GDM1 (cell line): ENCODE results near the gene RBM42.
A peak's percentile ranks its signal among the peaks of the same experiment; 100 is the strongest.
"Not testable (repeated sequence)": the region's sequence is repeated elsewhere in the genome, so short reads cannot be mapped to it uniquely, and the experiment has no call there.

ENCODE experiments used
- DNase-seq: peaks from one replicate; lab custom pipeline; 2025; lab: John Stamatoyannopoulos, UW

RBM42 gene, protein sequence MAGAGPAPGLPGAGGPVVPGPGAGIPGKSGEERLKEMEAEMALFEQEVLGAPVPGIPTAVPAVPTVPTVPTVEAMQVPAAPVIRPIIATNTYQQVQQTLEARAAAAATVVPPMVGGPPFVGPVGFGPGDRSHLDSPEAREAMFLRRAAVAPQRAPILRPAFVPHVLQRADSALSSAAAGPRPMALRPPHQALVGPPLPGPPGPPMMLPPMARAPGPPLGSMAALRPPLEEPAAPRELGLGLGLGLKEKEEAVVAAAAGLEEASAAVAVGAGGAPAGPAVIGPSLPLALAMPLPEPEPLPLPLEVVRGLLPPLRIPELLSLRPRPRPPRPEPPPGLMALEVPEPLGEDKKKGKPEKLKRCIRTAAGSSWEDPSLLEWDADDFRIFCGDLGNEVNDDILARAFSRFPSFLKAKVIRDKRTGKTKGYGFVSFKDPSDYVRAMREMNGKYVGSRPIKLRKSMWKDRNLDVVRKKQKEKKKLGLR

DNA sequence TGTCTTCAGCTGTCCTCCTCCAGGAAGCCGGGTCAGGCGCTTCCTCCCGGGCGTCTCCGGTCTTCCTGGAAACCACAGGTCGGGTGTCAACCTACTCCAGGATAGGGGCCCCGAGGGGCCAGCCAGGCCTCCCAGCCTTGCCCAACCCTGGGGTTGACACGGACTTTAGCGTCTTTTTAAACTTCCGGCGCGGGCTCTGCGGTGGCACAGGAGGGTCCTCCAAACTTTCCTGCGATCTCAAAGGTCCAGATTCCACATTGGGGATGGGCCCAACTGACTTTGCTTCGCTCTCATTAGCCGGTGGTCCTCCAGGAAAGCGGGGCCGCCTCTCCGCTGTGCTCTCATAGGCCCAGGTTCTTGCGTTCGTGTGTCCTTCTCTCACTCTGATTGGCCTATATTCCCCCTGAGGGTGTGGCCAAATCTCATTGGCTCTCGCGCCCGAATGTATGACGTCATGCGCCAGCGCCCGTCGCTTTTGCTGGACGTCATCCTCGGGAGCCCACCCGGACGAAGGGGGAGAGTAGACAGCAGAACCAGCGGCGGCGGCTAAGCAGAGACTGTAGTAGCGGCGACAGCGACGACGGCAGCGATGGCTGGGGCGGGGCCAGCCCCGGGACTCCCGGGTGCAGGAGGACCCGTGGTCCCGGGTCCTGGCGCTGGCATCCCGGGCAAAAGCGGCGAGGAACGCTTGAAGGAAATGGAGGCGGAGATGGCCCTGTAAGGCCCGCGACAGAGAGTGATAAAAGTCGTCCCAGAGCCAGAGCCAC is at the start of gene RBM42:
Gene RBM42, plus strand, starts transcription at position 472 of the 767 bp plus-strand sequence. Its CDS starts 118 bp downstream, at position 590.
- peak; percentile 99 for DNase-seq

DNA sequence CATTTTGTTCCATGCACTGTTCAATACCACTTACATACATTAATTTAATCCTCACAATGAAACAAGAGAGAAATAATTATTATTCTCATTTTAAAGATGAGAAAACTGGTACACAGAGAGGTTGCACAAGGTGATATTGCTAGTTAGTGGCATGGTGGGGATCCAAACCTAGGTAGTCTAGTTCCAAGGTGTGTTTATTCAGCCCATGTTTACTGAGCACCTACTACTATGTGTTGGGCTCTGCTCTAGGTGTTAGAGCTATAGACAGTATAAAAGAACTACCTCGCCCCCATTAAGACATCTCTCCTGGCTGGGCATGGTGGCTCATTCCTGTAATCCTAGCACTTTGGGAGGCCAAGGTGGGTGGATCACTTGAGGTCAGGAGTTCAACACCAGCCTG is 46.1 kb upstream of the RBM42 start:
- DNase-seq, result no peak

DNA sequence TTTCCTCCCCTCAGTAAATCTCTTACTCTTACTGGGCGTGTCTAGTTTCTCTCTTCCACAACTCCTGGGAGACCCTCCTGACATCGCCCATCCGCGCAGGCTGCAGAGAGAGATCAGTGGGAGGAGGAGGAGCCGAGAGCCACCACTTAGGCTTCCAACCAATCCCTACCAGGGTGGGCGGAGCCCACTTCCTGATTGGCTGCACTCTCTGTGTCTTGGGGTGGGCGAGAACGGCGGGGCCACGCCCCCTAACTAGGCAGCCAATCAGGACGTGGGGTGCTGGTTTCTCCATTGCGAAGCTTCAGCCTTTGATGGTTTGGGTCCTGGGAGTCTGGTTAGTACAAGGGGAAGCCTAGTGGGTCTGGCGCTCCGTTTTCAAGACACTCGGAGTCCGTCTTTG is 43.0 kb upstream of the RBM42 start, which contains the start of gene PMIS2:
Gene PMIS2, plus strand, starts transcription at position 326 of the 400 bp plus-strand sequence. CDS start 87 bp downstream, outside the sequence.
- no peak for DNase-seq

DNA sequence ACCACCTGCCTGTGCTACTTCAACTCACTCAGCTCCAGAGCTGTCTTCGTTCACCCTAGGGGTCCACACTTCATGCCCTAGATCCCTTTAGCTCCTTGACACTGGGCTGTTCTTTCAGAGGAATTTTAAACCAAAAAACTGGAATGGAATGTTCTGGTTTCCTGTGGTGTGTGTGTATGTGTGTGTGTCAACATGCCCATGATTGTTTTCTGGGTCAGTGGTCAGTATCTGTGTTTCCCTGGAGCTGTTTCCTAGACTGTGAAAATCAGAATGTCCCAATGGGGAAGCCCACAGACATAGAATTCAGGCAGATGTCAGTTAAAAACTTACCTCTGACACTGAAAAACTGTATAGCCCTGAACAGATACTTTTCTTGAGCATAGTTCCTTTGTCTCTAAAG is 41.5 kb upstream of the RBM42 start:
- no peak for DNase-seq

DNA sequence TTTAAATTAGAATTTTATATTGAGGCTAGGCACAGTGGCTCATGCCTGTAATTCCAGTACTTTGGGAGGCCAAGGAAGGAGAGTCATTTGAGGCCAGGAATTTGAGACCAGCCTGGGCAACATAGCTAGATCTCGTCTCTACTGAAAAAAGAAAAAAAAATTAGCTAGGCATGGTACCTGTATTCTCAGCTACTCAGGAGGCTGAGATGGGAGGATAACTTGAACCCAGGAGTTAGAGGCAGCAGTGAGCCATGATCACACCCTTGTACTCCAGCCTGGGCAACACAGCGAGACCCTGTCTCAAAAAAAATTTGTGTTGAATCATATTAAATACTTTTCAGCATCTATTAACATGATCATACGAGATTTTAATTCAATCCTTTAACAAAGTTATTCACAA is 38.0 kb upstream of the RBM42 start:
- no peak for DNase-seq

DNA sequence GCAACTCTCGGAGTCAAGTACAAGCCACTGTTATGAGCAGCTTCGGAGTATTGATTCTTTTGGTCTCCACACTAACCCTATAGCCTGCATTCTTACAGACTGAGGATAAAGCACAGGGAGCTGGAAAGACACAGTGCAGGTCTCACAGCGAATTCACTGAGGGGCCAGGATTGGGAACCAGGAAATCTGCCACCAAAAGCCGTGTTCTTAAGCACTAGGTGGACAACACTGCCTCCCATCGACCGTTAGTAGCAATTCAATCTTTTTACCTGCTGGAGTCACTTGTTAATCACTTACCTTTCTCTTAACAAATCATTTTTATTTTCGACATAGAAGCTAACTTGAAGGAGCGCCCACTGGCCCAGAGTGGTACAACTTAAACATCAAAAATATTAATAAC is 36.6 kb upstream of the RBM42 start:
- peak; percentile 9 for DNase-seq

DNA sequence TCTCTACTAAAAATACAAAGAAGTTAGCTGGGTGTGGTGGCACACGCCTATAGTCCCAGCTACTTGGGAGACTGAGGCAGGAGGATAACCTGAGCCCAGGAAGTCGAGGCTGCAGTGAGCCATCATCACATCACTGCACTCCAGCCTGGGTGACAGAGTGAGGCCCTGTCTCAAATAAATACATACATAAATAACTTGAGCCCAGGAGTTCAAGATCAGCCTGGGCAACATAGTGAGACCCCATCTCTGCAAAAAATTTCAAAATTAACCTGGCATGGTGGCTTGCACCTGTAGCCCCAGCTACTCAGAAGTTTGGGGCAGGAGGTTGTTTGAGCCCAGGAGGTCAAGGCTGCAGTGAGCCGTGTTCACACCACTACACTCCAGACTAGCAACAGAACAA is 33.8 kb upstream of the RBM42 start:
- DNase-seq, result not testable (repeated sequence)

DNA sequence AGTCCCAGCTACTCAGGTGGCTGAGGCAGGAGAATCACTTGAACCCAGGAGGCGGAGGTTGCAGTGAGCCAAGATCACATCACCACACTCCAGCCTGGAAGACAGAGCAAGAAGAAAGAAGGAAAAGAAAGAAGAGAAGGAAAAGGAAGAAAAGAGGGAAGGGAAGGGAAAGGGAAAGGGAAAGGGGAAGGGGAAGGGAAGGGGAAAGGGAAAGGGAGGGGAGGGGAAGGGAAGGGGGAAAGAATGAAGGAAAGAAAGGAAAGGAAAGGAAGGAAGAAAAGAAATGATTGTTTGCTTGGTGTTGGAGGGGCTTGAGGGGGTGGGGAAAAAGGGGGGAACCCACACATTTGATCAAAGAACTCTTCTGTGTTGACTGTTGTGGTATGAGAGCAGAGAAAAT is 32.9 kb upstream of the RBM42 start:
- DNase-seq, result no peak

DNA sequence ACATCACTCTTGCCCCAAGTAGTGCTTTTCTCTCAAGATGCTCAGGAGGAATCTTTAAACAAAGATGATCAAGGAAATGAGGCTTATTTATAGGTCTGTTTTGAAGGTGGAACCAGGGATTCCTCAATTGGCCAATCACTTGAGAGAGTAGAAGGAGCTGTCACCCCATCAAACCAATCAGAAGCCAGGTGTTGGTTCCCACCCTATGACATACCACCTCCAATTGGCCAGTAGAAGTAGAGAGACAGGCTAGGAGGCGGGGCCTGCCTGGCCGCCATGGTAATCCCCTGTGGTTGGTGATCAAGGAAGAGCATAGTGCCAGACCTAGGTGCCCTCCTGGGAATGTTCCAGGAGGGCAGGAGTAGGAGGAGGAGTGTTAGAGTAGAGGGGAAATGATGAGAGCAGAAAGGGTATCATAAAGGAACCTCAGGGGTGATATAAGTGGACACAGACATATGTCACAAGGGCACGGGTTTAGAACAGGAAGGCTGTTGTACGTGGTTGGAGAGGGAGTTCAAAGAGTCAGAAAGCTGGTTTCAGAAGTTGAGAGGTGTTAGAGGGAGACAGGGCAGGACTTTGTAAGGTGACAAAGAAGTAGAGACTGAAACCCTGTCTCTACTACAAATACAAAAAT is 32.4 kb upstream of the RBM42 start:
- no peak for DNase-seq

DNA sequence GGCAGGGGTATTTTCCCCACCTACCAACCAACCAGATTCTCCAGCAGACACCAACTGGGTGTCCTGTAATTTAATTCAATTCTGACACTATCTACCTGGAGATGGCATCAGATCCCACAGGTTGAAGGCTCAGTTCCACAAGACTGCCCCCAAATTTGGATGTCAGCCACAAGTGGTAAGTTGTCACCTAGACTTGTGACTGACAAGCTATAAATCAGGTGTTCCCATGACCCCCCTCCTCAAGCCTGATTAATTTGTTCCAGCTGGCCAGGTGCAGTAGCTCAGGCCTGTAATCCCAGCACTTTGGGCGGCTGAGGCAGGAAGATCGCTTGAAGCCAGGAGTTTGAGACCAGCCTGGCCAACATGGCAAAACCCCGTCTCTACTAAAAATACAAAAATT is 26.9 kb upstream of the RBM42 start:
- DNase-seq, result no peak

DNA sequence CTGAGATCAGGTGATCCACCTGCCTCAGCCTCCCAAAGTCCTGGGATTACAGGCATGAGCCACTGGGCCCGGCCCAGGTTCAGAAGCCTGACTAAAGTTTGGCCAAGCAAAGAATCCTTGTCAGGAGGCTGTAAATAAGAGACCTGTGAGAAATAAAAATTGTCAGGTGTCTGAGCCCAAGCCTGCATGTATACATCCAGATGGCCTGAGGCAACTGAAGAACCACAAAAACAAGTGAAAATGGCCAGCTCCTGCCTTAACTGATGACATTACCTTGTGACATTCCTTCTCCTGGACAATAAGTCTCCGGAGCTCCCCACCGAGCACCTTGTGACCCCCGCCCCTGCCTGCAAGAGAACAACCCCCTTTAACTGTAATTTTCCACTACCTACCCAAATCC is 24.4 kb upstream of the RBM42 start:
- DNase-seq, result not testable (repeated sequence)

DNA sequence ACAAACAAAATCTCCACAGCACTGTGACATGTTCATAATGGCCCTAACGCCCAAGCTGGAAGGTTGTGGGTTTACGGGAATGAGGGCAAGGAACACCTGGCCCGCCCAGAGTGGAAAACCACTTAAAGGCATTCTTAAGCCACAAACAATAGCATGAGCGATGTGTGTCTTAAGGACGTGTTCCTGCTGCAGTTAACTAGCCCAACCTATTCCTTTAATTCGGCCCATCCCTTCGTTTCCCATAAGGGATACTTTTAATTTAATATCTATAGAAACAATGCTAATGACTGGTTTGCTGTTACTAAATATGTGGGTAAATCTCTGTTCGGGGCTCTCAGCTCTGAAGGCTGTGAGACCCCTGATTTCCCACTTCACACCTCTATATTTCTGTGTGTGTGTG is 21.7 kb upstream of the RBM42 start:
- DNase-seq, result not testable (repeated sequence)

DNA sequence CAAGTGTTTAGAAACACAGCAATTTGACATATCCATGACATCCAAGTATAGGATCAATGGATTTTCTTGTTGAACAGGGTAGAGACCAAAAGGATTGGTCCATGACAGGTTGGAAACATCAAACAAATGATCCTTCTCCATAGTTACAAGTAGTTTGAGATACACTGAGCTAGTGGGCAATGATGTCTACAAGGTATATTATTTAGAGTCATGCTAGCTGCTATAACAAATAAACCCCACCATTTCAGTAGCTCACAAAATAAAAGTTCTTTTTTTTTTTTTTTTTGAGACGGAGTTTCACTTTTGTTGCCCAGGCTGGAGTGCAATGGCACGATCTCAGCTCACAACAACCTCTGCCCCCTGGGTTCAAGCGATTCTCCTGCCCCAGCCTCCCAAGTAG is 21.2 kb upstream of the RBM42 start:
- no peak for DNase-seq

DNA sequence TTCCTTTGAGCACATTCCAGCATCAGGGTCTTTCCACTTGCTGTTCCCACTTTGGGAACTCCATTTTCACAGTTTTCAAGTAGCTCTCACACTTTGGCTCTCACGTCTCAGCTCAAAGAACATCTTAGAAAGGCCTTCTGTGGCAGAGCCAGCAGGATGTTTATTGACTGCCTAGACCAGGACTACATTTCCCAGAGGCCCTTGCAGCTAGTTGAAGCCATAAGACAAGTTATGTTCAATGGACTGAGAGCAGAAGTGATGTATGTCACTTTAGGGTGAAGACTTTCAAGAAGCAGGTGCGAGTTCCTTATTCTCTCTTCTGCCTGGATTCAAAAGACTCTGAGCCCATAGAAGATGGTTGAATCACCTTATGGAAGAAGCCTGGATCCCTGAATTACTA is 20.6 kb upstream of the RBM42 start:
- DNase-seq, result no peak

DNA sequence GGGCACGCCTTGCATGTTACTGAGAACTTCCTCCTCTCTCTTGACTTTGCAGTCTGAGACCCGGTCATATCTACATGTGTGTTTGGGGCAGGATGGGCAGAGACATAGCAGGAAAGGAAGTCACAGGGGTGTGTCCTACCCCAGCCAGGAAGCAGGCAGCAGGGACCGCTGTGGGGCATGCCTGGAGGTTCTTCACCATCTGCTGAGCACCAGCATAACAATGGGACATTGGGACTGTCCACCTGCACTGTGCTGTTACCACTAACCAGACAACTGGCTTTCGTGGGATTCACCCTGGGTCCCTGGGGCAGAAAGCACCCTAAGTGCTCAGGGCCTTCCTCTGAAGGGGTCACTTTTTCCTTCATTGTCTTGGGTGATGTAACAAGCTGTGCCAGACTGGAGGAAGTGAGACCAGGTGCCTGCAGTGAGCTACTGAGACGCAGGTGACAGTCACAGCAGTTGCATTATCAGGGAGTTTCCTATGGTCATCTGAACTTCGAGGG is 18.9 kb upstream of the RBM42 start:
- DNase-seq, result no peak

DNA sequence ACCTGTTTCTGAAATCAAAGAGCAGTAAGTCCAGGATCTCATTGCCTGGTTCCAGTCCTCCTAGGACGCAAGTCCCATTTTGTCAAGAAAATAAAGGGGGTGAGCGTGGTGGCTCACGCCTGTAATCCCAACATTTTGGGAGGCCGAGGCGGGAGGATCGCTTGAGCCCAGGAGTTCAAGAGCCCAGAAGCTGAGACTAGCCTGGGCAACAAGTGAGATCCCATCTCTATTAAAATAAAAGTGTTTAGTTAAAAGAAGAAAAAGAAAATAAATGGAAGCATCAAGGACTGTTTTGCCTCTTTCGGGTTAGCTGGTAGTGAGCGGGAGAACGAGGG is 16.6 kb upstream of the RBM42 start:
- no peak for DNase-seq

DNA sequence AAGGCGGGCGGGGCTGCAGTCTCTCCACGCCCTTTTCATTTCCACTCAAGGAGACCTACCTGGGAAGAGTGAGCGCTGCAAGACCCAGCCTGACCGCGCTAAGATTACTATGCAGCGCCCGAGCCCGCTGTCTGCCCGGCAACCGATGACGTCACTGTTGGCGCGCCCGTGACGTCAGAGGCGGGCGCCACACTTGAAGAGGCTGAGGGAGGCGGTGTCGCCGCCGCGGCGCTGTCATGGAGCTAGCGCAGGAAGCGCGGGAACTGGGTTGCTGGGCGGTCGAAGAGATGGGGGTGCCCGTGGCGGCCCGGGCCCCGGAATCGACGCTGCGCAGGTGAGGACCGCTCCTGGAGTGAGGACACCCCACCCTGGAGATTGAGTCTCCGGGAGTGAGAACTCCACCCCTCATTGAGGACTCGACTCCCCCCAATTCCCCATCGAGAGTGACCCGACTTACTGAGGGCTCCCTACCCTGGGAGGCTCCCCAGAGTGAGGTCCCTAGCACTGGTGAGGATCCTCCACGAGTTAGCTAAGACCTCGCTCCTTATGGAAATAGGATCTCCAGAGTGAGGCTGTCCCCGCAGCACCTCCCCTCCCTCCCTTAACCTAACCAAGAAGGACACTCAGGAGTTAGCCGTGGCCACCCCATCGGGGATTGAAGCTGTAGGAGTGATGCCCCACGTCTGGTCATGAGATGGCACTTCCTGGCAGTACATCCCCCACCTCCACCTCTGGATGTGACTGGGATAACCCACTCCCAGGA is 16.1 kb upstream of the RBM42 start, which contains the start of gene HAUS5:
Gene HAUS5, plus strand, starts transcription at position 177 of the 763 bp plus-strand sequence. Its CDS starts 60 bp downstream, at position 237.
- DNase-seq, result peak; percentile 91

DNA sequence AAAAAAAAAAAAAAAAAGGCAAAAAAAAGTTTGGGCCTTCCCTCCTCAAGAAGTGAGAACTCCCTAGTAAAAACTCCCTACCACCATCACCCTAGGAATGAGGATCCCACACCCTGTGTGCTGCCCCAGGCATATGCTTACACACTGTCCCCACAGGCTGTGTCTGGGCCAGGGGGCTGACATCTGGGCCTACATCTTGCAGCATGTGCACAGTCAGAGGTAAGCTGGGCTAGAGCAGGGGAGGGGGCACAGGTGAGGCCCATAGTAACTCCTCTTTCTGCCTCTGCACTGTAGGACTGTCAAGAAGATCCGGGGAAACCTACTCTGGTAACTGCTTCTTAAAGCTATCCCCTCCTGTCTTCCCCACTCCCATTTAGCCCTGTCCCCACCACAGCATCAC is 15.3 kb upstream of the RBM42 start:
- no peak for DNase-seq

DNA sequence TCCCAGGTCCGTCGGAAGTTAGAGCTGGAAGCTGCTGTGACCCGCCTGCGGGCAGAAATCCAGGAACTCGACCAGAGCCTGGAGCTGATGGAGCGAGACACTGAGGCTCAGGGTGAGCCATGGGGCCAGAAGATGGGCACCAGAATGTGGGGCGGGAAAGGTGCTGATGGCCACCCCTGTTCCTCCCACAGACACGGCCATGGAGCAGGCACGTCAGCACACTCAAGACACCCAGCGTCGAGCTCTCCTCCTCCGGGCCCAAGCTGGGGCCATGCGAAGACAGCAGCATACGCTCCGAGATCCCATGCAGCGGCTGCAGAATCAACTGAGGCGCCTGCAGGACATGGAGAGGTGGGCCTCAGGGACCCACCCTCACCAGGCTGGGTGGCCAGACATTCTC is 13.8 kb upstream of the RBM42 start:
- DNase-seq, result no peak

DNA sequence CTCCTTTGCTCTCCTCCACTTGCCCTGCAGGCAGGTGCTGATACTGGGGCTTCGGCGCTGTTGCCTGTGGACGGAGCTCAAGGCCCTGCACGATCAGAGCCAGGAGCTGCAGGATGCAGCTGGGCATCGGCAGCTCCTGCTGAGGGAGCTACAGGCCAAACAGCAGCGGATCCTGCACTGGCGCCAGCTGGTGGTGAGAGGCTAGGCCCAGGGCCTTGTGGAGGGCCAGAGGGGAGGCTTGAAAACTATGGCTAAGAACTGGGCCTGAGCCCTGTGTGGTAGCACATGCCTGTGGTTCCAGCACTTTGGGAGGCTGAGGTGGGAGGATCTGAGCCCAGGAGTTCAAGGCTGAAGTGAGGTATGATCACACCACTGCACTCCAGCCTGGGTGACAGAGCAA is 10.0 kb upstream of the RBM42 start:
- DNase-seq, result no peak

DNA sequence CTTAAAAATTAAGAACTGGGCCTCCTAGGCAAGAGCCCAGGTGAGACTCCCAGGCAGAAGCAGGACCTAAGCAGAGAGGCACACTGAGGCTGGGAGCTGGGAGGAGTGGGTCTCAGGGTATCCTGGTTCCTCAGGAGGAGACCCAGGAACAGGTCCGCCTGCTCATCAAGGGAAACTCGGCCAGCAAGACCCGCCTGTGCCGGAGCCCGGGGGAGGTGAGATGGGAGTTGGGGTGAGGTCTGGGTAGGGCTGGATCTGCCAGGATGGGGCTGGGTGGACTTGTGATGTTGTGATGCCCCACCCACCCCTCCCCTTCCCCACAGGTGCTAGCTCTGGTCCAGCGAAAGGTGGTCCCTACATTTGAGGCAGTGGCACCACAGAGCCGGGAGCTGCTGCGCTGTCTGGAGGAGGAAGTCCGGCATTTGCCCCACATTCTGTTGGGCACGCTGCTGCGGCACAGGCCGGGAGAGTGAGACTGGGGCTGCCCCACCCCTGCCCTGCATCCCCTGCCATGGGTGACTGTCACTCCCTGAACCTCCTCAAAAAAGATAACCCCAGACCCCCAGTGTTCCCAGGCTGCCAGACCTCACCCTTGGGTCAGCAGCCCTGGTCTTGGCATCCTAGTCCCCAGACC is 9.4 kb upstream of the RBM42 start:
- DNase-seq, result no peak
